GM12864 (cell line): ENCODE measurements around the gene PIP5K1C.

ENCODE experiments used
- DNase-seq: peaks from one replicate; pipeline ENCODE4 v3.0.0-alpha.2; 2011; ENCODE audit warnings: low read depth
- H3K4me3 ChIP-seq: 2 replicates; pipeline ENCODE4 v1.5.1; 2011; ENCODE audit warnings: mild to moderate bottlenecking, low read depth, low read length, control low read depth
- TF ChIP-seq, protein P1 (sequence below): IDR thresholded peaks from 2 replicates; pipeline ENCODE4 v1.5.1; 2011; ENCODE audit warnings: low read depth, mild to moderate bottlenecking, moderate library complexity, low read length, control low read depth, inconsistent platforms; ENCODE audit errors: missing control alignments

PIP5K1C gene

DNA sequence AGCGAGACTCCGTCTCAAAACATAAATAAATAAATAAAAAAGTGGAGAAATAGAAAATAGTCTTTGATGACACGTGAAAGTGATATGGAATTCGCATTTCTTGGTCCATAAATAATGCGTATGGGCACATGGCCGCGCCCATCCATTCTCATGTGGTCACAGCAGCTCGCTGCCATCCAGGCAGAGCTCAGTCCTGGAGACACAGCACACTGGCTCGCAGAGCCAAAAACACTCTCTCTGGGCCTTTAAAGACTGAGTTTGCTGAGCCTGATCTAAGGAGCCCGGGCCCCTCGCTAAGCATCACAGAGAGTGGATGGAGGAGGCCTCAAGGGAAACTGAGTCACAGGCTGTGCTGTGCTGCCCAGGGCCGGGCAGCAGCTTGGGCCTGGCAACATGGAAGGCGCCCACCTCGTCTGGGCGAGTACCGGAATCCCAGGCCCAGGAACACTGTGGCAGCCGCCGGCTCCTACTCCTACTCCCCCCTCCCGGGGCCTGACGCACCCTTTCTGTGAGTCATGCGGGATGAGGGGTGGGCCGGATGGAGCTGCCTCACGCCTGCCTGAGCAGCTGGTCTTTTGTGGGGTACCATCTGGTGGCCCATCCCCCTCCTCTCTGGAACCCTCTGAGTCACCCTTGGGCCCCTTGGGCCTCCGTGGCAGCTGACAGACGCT lies 44.7 kb downstream of the PIP5K1C start:
- TF ChIP-seq, protein P1, sequence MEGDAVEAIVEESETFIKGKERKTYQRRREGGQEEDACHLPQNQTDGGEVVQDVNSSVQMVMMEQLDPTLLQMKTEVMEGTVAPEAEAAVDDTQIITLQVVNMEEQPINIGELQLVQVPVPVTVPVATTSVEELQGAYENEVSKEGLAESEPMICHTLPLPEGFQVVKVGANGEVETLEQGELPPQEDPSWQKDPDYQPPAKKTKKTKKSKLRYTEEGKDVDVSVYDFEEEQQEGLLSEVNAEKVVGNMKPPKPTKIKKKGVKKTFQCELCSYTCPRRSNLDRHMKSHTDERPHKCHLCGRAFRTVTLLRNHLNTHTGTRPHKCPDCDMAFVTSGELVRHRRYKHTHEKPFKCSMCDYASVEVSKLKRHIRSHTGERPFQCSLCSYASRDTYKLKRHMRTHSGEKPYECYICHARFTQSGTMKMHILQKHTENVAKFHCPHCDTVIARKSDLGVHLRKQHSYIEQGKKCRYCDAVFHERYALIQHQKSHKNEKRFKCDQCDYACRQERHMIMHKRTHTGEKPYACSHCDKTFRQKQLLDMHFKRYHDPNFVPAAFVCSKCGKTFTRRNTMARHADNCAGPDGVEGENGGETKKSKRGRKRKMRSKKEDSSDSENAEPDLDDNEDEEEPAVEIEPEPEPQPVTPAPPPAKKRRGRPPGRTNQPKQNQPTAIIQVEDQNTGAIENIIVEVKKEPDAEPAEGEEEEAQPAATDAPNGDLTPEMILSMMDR = no peak
- H3K4me3 ChIP-seq = no peak overlapping the region
- DNase-seq = no peak

DNA sequence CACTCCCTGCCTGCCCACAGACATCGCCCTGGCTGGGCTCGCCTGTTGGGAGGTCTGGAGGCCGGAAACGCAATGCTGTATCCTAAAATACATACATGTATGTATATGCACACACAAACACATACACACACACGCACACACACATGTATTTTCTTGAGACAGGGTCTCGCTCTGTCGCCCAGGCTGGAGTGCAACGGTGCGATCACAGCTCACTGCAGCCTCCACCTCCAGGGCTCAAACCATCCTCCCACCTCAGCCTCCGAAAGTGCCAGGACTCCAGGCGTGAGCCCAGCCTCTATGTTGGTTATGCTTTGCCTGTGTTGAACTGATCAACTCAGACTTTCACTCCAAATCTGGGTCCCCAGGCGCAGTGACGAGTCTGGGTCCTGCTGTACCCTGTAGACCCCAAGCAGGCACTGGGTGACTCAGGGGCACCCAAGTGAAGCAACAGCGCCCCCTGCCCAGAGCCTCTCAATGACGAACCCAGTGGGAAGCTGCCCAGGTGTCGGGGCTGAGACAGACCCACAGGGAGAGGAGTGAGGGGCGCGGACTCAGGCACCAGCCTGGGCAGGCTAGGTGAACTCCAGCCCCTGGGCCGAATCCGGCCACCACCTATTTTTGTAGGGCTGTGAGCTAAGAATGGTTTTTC lies 46.3 kb downstream of the PIP5K1C start:
- no peak overlapping the region for H3K4me3 ChIP-seq
- TF ChIP-seq, protein P1 = no peak
- no peak for DNase-seq

DNA sequence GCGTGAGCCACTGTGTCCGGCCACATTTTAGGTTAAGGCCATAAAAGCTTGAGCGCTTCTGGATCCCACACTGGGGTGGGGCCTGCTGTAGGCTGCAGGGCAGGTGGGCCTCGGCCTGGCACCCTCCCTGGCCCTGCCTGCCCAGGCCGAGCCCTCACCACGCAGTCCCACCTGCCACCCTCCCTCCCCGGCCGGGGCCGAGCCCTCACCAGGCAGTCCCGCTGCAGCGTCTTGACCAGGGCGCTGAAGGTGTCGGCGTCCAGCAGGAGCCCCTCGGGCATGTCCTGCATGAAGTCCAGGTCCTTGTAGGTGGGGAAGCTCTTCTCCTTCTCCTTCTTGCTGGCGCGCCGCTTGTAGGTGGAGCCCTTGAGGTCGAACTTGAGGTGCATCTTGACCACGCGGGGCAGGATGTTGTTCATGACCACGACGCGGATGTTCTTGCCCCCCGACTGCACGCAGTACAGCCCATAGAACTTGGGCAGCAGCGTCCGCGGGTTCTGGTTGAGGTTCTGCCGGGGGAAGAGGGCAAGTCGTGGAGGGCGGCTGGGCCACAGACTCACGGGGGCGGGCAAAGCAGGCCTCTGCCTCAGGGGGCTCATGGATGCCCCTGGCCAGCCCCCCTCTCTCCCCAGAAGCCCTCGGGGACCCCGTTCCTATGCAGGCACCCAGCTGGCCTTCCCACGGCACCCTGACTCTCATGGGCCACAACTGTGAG lies 47.0 kb downstream of the PIP5K1C start:
- H3K4me3 ChIP-seq = no peak overlapping the region
- DNase-seq = no peak
- TF ChIP-seq, protein P1 = no peak

DNA sequence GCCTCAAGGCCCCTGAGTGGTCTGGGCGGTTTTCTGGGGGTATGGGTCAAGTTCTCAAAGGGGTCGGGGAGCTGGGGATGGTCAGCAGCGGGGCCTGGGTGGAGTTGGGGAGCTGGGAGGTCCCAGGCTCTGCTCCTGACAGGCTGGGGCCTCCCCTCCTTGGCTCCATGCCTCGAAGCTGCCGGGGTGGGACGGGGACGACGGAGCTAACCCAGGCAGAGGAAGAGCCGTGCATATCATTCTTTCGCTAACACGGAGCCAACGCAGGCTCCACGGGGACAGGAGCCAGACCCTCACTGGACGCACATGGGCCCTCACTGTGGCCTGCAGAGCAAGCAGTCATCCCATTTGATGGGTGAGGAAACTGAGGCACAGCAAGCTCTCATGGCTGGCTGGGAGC lies 47.8 kb downstream of the PIP5K1C start:
- DNase-seq = no peak
- no peak overlapping the region for H3K4me3 ChIP-seq
- TF ChIP-seq, protein P1 = no peak

DNA sequence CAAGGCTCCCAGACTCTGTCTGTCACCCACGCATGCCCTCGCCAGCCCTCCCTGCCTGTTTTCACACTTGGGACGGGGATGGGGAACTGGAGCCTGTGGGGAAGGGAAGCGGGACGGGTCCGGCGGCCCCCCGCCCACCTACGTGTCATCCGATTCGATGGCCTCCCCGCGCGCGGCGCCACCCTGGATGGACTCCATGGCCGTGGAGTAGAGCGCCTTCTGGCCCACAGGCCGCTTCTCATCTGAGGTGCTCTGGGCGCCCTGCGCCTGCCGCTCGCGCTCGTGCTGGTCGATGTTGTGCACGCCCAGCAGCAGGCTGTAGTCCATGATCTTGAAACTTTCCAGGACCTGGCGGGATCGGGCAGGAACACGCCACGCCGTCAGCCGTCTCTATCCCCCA lies 48.6 kb downstream of the PIP5K1C start:
- TF ChIP-seq, protein P1 = no peak
- no peak for DNase-seq
- H3K4me3 ChIP-seq = no peak overlapping the region

DNA sequence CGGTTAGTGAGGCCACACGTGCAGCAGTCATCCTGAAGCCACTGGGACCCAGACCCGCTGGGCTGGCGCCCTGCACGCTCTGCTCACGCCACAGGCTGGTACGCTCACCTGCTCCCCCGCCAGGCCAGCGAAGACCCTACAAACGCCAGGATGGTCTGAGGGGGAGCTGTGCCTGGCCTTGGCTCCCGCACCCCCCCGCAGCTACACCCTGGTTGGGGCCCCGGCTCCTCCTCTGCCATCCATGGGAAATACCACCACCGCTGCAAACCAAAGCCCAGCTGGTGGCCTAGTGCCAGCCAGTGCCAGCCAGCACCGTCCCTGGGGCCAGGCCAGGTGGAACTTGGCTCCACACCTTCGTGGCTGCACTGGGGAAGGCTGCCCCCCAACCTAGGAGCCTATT lies 50.4 kb downstream of the PIP5K1C start:
- H3K4me3 ChIP-seq = no peak overlapping the region
- TF ChIP-seq, protein P1 = no peak
- no peak for DNase-seq
